Adrenal gland (tissue), 12 donors: ENCODE data around the gene SYT1. TPM values are rescaled to one million over a fixed set of nuclear protein-coding genes. Genes with fewer than 3 reads are reported as not detected.

Source experiments
- DNase-seq, 7 donors: peaks; one replicate each; pipeline ENCODE4 v3.0.0-alpha.2; 2019 to 2020
- H3K27ac ChIP-seq, 5 donors: fragments of 200-600 bp; sonication (generic) in 4 of 5; 1 replicate in 3 of 5; 2 replicates in 2 of 5; pipeline versions ENCODE4 v1.5.1 to v1.8.0; 2016 to 2020; ENCODE audit warnings: mild to moderate bottlenecking in 1 of 5
- H3K27me3 ChIP-seq: fragments of 200-600 bp; 2 replicates; pipeline ENCODE4 v1.8.0; 2021
- H3K36me3 ChIP-seq, 2 donors: fragments of 200-600 bp; replicated peaks in 1 of 2; 1 replicate in 1 of 2; 2 replicates in 1 of 2; pipeline versions ENCODE4 v1.5.1 to v1.8.0; 2018 to 2022
- H3K4me1 ChIP-seq, 2 donors: fragments of 200-600 bp; replicated peaks in 1 of 2; 1 replicate in 1 of 2; 2 replicates in 1 of 2; pipeline versions ENCODE4 v1.5.1 to v1.8.0; 2018 to 2021
- H3K4me3 ChIP-seq, 4 donors: fragments of 200-600 bp; sonication (generic) in 3 of 4; one replicate each; pipeline ENCODE4 v1.5.1; 2016 to 2018
- H3K9me3 ChIP-seq, 3 donors: fragments of 200-600 bp; sonication (generic) in 1 of 3; replicated peaks in 1 of 3; 1 replicate in 2 of 3; 2 replicates in 1 of 3; pipeline versions ENCODE4 v1.5.1 to v1.8.0; 2016 to 2021
- CTCF ChIP-seq, 6 experiments: fragments of 450-650 bp in 4 of 6; fragments of 200-600 bp in 2 of 6; sonication (generic) in 1 of 6; IDR thresholded peaks; 1 replicate in 5 of 6; 2 replicates in 1 of 6; pipeline versions ENCODE4 v1.5.1 to v1.8.0; 2016 to 2021; ENCODE audit warnings: antibody characterized with exemption in 6 of 6, mild to moderate bottlenecking in 2 of 6, moderate library complexity in 1 of 6
- POLR2A ChIP-seq, 2 donors: fragments of 450-650 bp; IDR thresholded peaks; one replicate each; pipeline ENCODE4 v1.6.1; 2017; ENCODE audit warnings: antibody characterized with exemption in 2 of 2, mild to moderate bottlenecking in 2 of 2, moderate library complexity in 1 of 2
- WGBS, 4 donors: extraction: QIAGEN DNeasy Blood & Tissue Kit in 2 of 4; methylation state at CpG; one replicate each; pipeline versions ENCODE4 v1.1.5 to v1.1.7; 2013 to 2017; 5-methylcytosine and 5-hydroxymethylcytosine counted together
- intact Hi-C, 2 donors: fragments of 100-400 bp; cut with DNase I; formaldehyde crosslinking; loops; one replicate each; pipeline versions ENCODE4 v1.14.1 to v1.15.0; 2022 to 2023
- polyA plus RNA-seq, 3 donors: library from polyadenylated mRNA; stranded (reverse); fragments of 200-250 nt in 2 of 3; fragments of 350-450 nt in 1 of 3; fragmentation: Illumina TruSeq in 1 of 3; extraction: RNeasy Lipid Tissue Mini Kit (QIAGEN cat#74804) in 1 of 3; gene quantifications; one replicate each; pipeline ENCODE4 v1.2.3, GENCODE V29; 2013 to 2014
- total RNA-seq, 9 donors: library from RNA; depleted of rRNA in 4 of 9; stranded (reverse); fragments of >200 nt in 4 of 9; fragments of 120-200 nt in 1 of 9; fragmentation: NEBNext Ultra II Directional in 1 of 9; extraction: Animal tissue kit (Norgen Biotek cat#: 25700) in 1 of 9; gene quantifications; one replicate each; pipeline versions ENCODE4 v1.1.0 to v1.2.4, GENCODE V29; 2013 to 2023
- donor health status: healthy with polysubstance abuse.
- donor health status: Bipolar disorder and iron deficiency.
- donor health status: DM: yes; HTN: yes; CAD: no.
- donor health status: DM: no; HTN: no; CAD: no.
- donor health status: DM: no; HTN: no; CAD: no.
- donor health status: DM: yes; HTN: yes; CAD: no.

SYT1 gene
- total and polyA plus RNA-seq, 12 donors = 0.42 to 22.3 (median 4.6) TPM

DNA sequence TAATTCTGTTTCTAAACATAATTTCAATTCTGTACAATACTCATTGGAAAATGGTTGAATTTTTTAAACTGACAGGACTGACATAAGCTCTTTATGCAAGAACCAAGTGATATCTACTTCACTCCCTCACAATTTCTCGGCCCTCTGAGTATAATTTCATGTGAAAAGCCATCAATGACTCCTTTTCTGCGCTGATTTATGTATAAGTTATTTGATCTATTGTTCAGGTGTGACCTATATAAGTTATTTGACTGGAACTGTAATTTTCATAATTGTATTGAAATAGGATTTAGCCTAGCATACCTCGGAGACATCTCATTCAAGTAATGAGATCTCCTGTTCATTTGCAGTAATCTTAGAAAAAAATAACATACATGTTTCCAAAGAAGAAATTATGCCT, 184.4 kb downstream of the SYT1 start:
- TF ChIP-seq POLR2A (IDR thresholded peaks at IDR 0.05) (no peak), CTCF (IDR thresholded peaks at IDR 0.05) (no peak)
- H3K9me3 ChIP-seq = no peaks in the 10 kb centered on the region
- WGBS, 4 donors = 72 to 86% (median 76%) methylated on average over 3 of the region's 3 CpGs
- H3K4me1 ChIP-seq = no peaks in the 10 kb centered on the region
- no peaks in the 10 kb centered on the region for H3K27me3 ChIP-seq
- H3K36me3 ChIP-seq = no peaks in the 10 kb centered on the region
- intact Hi-C loops = no loop called here
- DNase-seq = no peak
- H3K4me3 ChIP-seq = no peak overlapping the region
- H3K27ac ChIP-seq = no peak overlapping the region

DNA sequence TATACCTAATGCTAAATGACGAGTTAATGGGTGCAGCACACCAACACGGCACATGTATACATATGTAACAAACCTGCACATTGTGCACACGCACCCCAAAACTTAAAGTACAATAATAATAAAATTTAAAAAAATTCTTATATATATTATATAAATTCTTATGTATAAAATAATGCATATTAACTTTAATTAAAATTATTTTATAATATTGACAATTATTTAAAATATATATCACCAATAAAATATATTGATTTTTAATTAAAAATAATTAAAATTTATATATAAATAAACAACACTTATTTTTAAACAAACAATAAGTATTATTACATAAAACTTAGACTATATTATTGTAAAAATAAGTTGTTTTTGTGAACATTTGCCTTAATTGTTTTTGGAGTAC, 188.8 kb downstream of the SYT1 start:
- no peaks in the 10 kb centered on the region for H3K4me1 ChIP-seq
- intact Hi-C loops = no loop called here
- no peaks in the 10 kb centered on the region for H3K27me3 ChIP-seq
- TF ChIP-seq POLR2A (IDR thresholded peaks at IDR 0.05) (no peak), CTCF (IDR thresholded peaks at IDR 0.05) (no peak)
- no peaks in the 10 kb centered on the region for H3K36me3 ChIP-seq
- no peak for DNase-seq
- H3K9me3 ChIP-seq = no peaks in the 10 kb centered on the region
- 90 to 95% (median 93%) methylated on average over 3 of the region's 3 CpGs for WGBS, 4 donors
- H3K27ac ChIP-seq = no peak overlapping the region
- H3K4me3 ChIP-seq = no peak overlapping the region

GRCh38 chr12:79055926-79056674, 191.5 kb downstream of the SYT1 start:
- Histone ChIP-seq H3K9me3 (no peaks in the 10 kb centered on the region), H3K4me3 (no peak overlapping the region), H3K4me1 (no peaks in the 10 kb centered on the region), H3K27me3 (no peaks in the 10 kb centered on the region), H3K27ac (no peak overlapping the region), H3K36me3 (no peaks in the 10 kb centered on the region)
- intact Hi-C loops = no loop called here
- WGBS, 4 donors = 57 to 66% (median 61%) methylated on average over 3 of the region's 3 CpGs
- no peak for TF ChIP-seq POLR2A (IDR thresholded peaks at IDR 0.05)
- TF ChIP-seq CTCF (IDR thresholded peaks at IDR 0.05) = no peak
- no peak for DNase-seq

DNA sequence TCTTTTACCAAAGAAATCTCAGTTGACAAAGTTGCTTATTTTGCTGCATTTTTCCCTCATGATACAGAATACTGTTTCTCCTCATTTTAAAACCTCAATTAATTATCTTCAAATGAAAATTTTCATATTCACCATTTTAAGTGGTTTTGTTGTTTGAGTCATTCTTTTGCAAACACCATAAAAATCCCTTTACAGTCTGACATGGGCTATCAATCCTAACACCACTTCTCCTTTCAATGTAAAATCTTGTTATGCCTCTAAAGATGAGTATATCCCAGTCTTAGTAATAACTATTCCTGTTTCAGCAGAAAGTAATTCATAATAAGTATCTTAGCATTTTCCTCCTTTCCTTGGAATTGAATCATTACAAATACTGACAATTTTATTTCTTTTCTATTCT, 192.2 kb downstream of the SYT1 start:
- no peaks in the 10 kb centered on the region for H3K4me1 ChIP-seq
- H3K27me3 ChIP-seq = no peaks in the 10 kb centered on the region
- TF ChIP-seq POLR2A (IDR thresholded peaks at IDR 0.05) (no peak), CTCF (IDR thresholded peaks at IDR 0.05) (no peak)
- intact Hi-C loops = no loop called here
- no peaks in the 10 kb centered on the region for H3K9me3 ChIP-seq
- no peak for DNase-seq
- no peaks in the 10 kb centered on the region for H3K36me3 ChIP-seq
- no peak overlapping the region for H3K27ac ChIP-seq
- no peak overlapping the region for H3K4me3 ChIP-seq
